C4-2B (cell line): ENCODE results near the gene SPTBN4.
A peak's percentile ranks its signal among the peaks of the same experiment; 100 is the strongest.

Experiments used
- H3K27ac ChIP-seq: fragments of 450-650 bp; 2 replicates; pipeline ENCODE4 v1.5.1; 2017
- CTCF ChIP-seq: fragments of 450-650 bp; conservative IDR thresholded peaks from 2 replicates; pipeline ENCODE4 v1.5.1; 2017; ENCODE audit warnings: mild to moderate bottlenecking
- ZFX ChIP-seq: fragments of 450-650 bp; IDR thresholded peaks from 2 replicates; pipeline ENCODE4 v1.6.1; 2017

SPTBN4 gene

DNA sequence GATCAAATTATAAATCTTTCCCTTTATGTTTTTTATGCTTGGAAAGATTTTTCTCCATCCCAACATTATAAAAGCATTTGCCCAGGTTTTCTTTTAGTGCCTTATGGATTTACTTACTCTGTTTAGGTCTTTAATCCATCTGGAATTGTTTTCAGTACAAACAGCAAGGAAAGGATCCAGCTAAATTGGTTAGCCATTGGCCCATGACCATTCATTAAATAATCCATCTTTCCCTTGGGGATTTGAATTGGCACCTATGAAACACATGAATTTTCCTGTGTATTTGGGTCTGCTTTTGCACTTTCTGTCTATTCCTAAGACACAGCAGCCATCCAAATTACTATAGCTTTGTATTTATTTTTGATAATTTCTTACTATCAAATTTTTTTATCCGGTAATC lies 81.0 kb downstream of the SPTBN4 start:
- no peak overlapping the region for H3K27ac ChIP-seq
- TF ChIP-seq CTCF (no peak), ZFX (no peak)

- H3K27ac ChIP-seq = no peak overlapping the region
These were observed 82.4 kb downstream of the SPTBN4 start for GRCh38 chr19:40549007-40549708.

DNA sequence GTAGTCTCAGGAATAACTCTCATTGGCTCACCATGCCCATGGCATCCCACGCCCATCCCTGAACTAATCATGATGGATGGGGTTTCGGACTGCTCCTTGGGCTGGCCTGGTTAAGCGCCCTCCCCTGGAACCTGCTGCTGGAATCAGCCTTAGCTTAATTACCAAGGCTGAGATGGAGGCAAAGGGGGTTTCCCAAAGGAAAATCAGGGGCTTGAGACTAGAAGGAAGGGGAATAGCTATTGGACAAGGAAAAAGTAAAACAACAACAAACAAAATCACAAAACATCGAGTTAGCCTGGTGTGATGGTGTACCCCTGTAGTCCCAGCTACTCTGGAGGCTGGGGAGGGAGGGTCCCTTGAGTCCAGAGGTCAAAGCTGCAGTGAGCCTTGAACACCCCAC lies 84.2 kb downstream of the SPTBN4 start:
- TF ChIP-seq CTCF (no peak), ZFX (no peak)
- no peak overlapping the region for H3K27ac ChIP-seq

More at GRCh38 chr19:40549007-40549708, 82.4 kb downstream of the SPTBN4 start:
- TF ChIP-seq CTCF (peak; percentile 82), ZFX (no peak)

DNA sequence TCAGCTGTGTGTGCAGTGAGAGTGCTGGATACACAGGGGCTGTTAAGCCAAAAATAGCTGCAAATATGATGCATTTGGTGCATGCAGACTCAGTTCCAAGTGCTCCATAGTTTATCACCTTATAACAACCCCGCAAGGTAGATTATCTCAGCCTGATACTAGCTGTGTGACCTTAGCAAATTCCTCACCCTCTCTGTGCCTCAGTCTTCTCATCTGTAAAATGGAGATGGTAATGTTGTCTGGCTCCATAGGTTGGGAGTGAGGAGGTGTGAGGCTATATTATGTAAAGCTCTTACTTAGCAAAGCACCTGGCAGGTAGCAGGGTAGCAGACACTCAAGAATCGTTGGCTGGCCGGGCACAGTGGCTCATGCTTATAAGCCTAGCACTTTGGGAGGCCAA lies 86.0 kb downstream of the SPTBN4 start:
- no peak for TF ChIP-seq ZFX
- TF ChIP-seq CTCF = no peak
- H3K27ac ChIP-seq = no peak overlapping the region

DNA sequence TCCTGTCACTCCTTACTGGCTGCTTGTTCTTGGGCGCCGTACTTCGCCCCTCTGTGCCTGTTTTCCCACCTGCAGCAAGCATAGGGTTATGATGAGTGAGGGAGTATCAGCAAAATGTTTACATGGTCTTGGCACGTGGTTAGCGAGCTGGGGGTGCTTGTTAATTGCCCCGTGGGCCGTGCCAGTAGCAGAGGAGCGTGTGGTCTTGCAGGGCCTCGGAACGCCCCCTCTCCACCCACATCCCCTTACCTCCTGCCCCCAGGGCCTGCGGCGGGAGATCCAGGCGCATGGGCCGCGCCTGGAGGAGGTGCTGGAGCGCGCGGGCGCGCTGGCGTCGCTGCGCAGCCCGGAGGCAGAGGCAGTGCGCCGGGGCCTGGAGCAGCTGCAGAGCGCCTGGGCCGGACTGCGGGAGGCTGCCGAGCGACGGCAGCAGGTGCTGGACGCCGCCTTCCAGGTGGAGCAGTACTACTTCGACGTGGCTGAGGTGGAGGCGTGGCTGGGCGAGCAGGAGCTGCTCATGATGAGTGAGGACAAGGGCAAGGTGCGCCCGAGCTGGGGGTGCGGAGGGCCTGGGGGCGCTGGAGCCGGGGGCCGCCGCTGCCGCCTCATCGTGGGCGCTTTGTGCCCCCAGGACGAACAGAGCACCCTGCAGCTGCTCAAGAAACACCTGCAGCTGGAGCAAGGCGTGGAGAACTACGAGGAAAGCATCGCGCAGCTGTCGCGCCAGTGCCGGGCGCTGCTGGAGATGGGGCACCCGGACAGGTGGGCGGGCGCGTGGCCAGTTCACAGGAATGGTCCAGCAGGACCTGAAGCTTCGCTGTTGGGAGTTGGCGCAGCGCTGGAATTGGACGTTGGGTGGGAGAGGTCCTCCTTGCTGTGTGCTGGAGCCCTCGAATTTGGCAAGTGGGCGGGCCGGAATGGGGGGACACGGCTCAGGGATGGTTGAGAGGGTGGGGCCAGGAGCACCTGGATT lies 87.4 kb downstream of the SPTBN4 start:
- TF ChIP-seq CTCF (no peak), ZFX (no peak)
- H3K27ac ChIP-seq = no peak overlapping the region

- TF ChIP-seq CTCF = no peak
- no peak for TF ChIP-seq ZFX
- H3K27ac ChIP-seq = no peak overlapping the region
These were observed 89.3 kb downstream of the SPTBN4 start for GRCh38 chr19:40555978-40556689.
